DMS79 treated with DMSO at 0.1 percent for 48 hours (cell line): ENCODE results near the gene STEAP4.
"Not testable (repeated sequence)": the region's sequence is repeated elsewhere in the genome, so short reads cannot be mapped to it uniquely, and the experiment has no call there.

Experiments used
- DNase-seq: peaks from one replicate; lab custom pipeline; 2025; lab: John Stamatoyannopoulos, UW

Gene STEAP4

GRCh38 chr7:88312061-88312663, 5.5 kb upstream of the STEAP4 start:
- no peak for DNase-seq

GRCh38 chr7:88311675-88312036, 5.0 kb upstream of the STEAP4 start:
- no peak for DNase-seq

DNA sequence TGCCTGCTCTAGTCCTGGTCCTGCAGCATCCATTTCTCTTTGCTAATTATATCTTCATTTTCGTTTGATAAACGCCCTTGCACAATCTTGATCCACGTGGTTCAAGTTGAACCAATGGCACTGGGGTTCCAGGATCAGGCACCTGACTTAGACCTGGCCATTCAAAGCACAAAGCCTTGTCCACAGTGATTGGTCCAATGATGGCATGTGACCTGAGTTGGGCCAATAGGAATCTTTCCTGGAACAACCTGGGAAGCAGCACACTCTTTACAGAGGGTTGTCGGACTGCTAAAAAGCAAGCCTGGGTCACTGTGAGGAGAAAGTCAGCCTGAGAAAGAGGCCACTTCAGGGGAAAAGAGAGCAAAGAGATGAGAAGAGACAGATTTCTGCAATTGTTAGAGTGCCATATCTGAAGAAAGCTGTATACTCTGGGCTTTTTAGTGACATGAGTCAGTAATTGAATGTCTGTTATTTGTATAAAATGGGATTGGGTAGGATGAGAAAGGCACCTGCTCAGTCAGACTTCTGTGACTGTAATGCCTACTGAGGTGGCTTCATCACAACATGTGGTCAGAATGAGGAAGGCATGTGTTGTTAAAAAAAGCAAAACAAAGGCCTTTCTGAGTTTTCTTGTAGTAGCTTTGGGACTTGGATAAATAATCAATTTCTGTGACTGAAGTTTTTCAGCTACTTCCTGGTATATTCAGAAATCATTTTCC, 4.4 kb upstream of the STEAP4 start:
- DNase-seq = no peak

- no peak for DNase-seq
Measured at GRCh38 chr7:88309819-88310218, 3.1 kb upstream of the STEAP4 start.

GRCh38 chr7:88307823-88308222, 1.1 kb upstream of the STEAP4 start:
- DNase-seq = no peak

GRCh38 chr7:88307412-88307811, 718 bp upstream of the STEAP4 start:
- DNase-seq = no peak

DNA sequence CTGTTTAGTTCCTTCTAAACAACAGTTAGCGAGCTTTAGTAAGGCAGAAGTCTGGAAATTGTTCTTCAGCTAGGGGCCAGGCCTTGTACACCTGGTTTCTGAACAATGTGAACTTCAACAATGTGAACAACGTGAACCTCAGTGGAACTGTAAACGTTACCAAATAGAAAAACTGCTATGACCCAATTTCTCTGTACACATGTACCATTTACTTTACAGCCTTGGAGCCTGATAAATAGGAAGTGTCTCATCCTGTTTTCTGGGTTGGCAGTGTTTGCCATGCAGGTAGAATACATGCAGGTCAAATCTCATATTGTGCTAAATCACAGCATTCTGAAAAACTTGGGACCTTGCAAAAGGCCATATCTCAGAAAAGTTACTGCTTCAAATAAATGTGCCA, 1.6 kb downstream of the STEAP4 start:
- no peak for DNase-seq

- no peak for DNase-seq
Measured at GRCh38 chr7:88302486-88302885, 4.2 kb downstream of the STEAP4 start.

DNA sequence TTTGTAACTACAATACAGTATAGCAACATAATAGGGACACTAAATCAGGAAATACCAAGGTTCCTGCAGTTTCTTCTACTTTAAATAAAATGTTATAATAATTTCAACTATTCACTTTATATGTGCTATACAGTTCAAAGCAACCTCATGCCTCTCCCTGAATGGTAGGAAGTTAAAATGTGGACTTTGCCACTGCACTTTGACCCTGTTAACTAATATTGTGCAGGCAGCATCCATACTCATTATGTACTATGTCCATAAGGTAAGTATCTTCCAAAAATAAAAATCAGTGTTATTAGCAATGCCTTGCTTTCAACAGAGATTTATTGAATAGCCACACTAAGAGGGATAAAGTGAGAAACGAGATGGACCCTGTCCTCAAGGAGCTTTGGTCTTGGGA, 4.8 kb downstream of the STEAP4 start:
- no peak for DNase-seq

GRCh38 chr7:88300401-88300945, 6.2 kb downstream of the STEAP4 start:
- DNase-seq = no peak

- DNase-seq = no peak
Measured at GRCh38 chr7:88299126-88299525, 7.6 kb downstream of the STEAP4 start.

DNA sequence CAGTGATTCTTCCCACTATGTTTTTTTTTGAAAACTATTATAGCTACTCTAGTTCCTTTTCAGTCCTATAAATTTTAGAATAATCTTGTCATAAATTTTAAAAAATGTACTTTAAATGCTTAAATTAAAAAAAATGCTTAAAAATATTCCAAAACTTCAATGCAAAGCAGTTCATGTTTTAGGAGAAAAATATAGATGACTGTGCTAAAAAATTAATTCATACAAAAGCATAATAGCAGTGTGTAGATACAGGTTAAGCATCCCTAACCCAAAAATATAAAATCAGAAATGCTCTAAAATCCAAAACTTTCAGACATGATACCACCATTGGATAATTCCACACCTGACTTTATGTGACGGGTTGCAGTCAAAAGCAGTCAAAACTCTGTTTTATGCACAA, 12.8 kb downstream of the STEAP4 start:
- DNase-seq = no peak

DNA sequence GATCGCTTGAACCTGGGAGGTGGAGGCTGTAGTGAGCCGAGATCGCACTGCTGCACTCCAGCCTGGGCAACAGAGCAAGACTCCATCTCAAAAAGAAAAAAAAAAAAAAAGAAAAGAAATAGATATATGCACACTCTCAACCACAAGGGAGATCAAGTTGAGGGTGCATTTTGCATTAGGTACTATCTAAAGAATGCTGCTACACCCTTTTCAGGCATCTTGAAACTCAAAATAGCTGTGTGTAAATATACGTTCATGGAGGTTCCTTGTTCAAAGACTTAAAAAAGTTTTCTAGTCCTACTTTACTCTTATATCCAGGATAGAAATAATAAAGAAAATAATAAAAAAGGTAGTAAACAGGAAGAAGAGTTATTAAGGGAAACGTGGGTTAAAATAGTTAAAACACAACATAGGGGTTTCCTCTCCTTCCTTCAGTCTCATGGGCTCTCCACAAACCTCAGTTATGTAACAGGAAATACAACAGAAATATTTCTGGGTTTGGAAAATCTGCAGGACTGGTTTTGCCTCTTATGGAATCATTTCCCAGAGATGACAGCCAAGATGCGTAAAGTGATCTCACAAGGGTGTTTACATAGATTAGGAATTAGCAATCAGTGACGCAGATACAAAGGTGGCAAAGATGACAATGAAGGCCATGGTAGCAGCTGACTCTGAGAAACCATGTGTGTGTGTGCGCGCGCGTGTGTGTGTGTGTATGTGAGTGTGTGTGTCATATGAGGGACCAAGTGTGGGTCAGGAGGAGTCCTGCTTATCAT, 15.1 kb downstream of the STEAP4 start:
- DNase-seq = no peak

GRCh38 chr7:88290491-88290890, 16.2 kb downstream of the STEAP4 start:
- DNase-seq = no peak

- DNase-seq = no peak
Measured at GRCh38 chr7:88289564-88290025, 17.1 kb downstream of the STEAP4 start.

DNA sequence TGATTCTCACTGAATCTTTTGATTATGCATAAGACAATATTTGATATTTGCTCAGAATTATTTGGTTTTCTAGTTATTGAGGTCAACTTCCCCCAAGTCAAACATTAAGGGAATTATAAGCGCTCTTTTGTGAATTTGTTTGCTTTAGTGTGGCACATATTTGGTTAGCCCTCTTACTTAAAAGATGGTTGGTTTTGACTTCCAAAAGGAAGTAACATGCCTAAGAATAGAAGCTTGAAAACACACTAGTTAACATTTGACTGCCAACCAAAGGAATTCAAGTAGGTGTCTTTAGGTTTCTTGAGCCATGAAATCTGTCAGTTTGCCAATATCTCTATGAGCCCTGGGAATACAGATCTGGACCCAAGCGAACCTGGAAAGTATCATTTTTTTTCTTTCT, 24.9 kb downstream of the STEAP4 start:
- no peak for DNase-seq

GRCh38 chr7:88280801-88281200, 25.9 kb downstream of the STEAP4 start:
- no peak for DNase-seq

- DNase-seq = no peak
Measured at GRCh38 chr7:88279323-88279722, 27.4 kb downstream of the STEAP4 start.

DNA sequence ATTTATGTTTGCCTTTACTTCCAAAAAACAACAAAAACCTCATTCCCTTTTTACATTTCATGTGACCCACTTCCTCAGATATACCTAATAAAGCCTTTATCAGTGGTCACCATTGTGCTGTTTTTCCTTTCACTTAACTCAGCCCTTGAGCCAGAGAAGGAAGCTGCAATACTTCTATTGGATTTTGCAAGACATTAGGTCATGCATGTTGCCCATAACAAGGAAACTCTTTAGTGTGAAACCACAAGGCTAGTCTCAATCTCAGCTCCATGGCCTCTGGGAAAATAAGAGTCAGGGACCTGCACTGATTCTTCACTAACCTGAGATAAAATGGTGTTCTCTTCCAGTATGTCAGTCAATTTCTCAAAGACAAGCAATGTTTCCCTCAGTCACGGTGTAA, 27.8 kb downstream of the STEAP4 start:
- no peak for DNase-seq

DNA sequence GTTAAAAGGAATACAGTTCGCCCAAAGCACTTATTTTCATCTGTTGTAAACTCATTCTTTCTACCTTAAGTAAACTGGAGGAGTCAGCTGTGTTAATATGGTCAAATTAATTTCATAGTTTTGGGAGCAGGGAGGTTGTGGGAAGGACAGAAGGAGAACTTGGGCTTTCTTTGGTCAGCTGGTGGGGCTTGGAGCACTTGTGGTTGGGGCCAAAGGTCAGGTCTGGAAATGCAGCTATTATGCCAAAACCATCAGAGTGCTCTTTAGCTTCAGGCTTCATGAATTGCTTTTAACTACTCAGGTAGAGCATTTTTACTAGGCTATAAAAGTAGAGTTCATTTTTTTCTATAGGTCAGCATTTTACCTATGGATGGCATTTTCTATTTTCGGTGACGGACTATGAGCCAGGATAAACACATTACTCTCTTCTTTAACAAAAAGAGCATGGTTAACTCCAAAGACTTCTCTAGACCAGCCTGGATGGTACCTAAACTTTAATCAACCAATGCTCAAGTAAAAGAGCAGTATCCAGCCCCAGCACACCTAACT, 30.0 kb downstream of the STEAP4 start:
- DNase-seq = peak; percentile 12

DNA sequence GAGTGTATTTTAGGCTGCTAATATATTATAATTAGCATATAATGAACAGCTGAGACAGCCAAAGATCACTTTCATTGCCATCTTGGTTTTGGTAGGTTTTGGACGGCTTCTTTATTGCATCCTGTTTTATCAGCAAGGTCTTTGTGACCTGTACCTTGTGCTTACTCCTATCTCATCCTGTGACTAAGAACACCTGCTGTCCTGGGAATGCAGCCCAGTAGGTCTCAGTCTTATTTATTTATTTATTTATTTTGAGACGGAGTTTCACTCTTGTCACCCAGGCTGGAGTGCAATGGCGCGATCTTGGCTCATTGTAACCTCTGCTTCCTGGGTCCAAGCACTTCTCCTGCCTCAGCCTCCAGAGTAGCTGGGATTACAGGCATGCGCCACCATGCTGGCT, 31.8 kb downstream of the STEAP4 start:
- DNase-seq = not testable (repeated sequence)

GRCh38 chr7:88269586-88269985, 37.1 kb downstream of the STEAP4 start:
- DNase-seq = no peak

DNA sequence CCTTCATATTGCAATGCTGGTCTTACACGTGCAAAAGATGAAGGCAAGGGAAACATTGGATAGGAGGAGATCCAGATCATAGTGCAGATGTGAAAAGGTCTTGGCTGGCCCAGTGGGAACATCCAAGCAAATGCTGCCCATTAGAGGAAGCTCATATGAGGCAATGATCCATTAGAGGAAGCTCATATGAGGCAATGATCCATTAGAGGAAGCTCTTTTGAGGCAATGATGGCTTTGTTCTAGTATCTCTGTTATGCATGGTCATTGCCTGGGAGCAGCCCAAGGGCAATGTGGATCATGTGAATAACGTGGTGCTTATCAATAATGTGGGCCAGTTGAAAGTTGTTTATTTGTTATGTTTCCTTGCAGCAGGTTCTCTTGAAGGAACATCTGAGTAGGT, 37.8 kb downstream of the STEAP4 start:
- DNase-seq = no peak
